Measurements from ENCODE around the gene IDI1. TPM values are rescaled to one million over a fixed set of nuclear protein-coding genes. Genes with fewer than 3 reads are reported as not detected.
"Not testable (repeated sequence)": the region's sequence is repeated elsewhere in the genome, so short reads cannot be mapped to it uniquely, and the experiment has no call there.

The IDI1 gene
- total RNA-seq, 4 donors from 2014 or later = 29.8 to 67.5 (median 60.4) TPM

- ATAC-seq (ENCODE audit: low FRiP score) = no peak
- DNase-seq (ENCODE audit: low spot score) = no peak
- no peak for TF ChIP-seq CTCF (IDR thresholded peaks at IDR 0.05)
These were observed 29.7 kb upstream of the IDI1 start for GRCh38 chr10:1078668-1079067.

GRCh38 chr10:1074748-1075308 is 25.9 kb upstream of the IDI1 start:
- DNase-seq (ENCODE audit: low spot score) (no peak), ATAC-seq (ENCODE audit: low FRiP score) (no peak)
- no peak for TF ChIP-seq CTCF (IDR thresholded peaks at IDR 0.05)

GRCh38 chr10:1074052-1074747 is 25.3 kb upstream of the IDI1 start:
- DNase-seq (ENCODE audit: low spot score) = no peak
- TF ChIP-seq CTCF (IDR thresholded peaks at IDR 0.05) = no peak
- no peak for ATAC-seq (ENCODE audit: low FRiP score)

GRCh38 chr10:1070919-1071318 is 22.0 kb upstream of the IDI1 start:
- DNase-seq (ENCODE audit: low spot score) = no peak
- peak; percentile 39 for ATAC-seq (ENCODE audit: low FRiP score)
- TF ChIP-seq CTCF (IDR thresholded peaks at IDR 0.05) = no peak

GRCh38 chr10:1068380-1069361 is 19.8 kb upstream of the IDI1 start:
- DNase-seq (ENCODE audit: low spot score) (no peak), ATAC-seq (ENCODE audit: low FRiP score) (no peak)
- no peak for TF ChIP-seq CTCF (IDR thresholded peaks at IDR 0.05)

DNA sequence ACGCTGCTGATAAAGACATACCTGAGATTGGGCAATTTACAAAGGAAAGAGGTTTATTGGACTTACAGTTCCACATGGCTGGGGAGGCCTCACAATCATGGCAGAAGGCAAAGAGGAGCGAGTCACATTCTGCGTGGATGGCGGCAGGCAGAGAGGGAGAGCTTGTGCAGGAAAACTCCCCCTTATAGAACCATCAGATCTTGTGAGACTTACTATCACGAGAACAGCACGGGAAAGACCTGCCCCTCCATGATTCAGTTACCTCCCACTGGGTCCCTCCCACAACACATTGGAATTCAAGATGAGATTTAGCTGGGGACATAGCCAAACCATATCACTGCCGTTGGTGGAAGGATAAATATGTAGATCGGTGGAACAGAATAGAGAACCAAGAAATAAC is 17.8 kb upstream of the IDI1 start:
- not testable (repeated sequence) for ATAC-seq (ENCODE audit: low FRiP score); DNase-seq (ENCODE audit: low spot score)

DNA sequence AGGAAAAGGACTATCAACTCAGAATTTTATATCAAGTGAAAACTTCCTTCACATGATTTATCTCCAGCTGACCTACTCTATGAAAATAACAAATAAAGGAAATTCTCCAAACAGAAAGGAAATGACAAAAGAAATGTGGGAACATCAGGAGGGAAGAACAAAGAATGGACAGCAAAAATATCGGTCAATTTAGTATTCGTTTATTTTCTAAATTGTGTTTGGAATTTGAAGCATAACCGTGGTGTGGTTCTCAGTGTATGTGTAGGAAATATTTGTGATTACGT is 16.0 kb upstream of the IDI1 start:
- ATAC-seq (ENCODE audit: low FRiP score) (no peak), DNase-seq (ENCODE audit: low spot score) (no peak)
- no peak for TF ChIP-seq CTCF (IDR thresholded peaks at IDR 0.05)
